GM19239 (cell line): Measurements from ENCODE around the gene HNF4A.
"Not testable (repeated sequence)": the region's sequence is repeated elsewhere in the genome, so short reads cannot be mapped to it uniquely, and the experiment has no call there.

Source experiments
- DNase-seq: peaks from one replicate; pipeline ENCODE4 v3.0.0; 2011; ENCODE audit warnings: low spot score; ENCODE audit not compliant: insufficient read length
- FAIRE-seq: peaks from 2 replicates; lab custom pipeline; 2011; peaks lifted over from hg19 to GRCh38; lab: Jason Lieb, UNC

The HNF4A gene

GRCh38 chr20:44355498-44356352 lies at the start of gene HNF4A:
Gene HNF4A, plus strand, starts transcription at chr20:44355699. Its CDS starts 106 bp downstream, at chr20:44355805.
- FAIRE-seq = no peak

GRCh38 chr20:44306927-44307326 lies 48.6 kb upstream of the HNF4A start:
- DNase-seq = no peak

More at GRCh38 chr20:44355498-44356352, at the start of gene HNF4A:
- no peak for DNase-seq

GRCh38 chr20:44309763-44310663 lies 45.5 kb upstream of the HNF4A start:
- DNase-seq = no peak
- FAIRE-seq = no peak

More at GRCh38 chr20:44306927-44307326, 48.6 kb upstream of the HNF4A start:
- FAIRE-seq = no peak

GRCh38 chr20:44310664-44311639 lies 44.5 kb upstream of the HNF4A start, which contains the start of gene FITM2:
Gene FITM2, minus strand, starts transcription at chr20:44311202. Its CDS starts 54 bp downstream, at chr20:44311148.
- peak; percentile 89 for FAIRE-seq
- peak; percentile 99 for DNase-seq

GRCh38 chr20:44314870-44315269 lies 40.6 kb upstream of the HNF4A start:
- FAIRE-seq (no peak), DNase-seq (no peak)

- no peak for FAIRE-seq
- DNase-seq = no peak
Measured at GRCh38 chr20:44319839-44320422, 35.6 kb upstream of the HNF4A start.

GRCh38 chr20:44324343-44324742 lies 31.2 kb upstream of the HNF4A start:
- FAIRE-seq (no peak), DNase-seq (no peak)

- no peak for DNase-seq
Measured at GRCh38 chr20:44326391-44327159, 28.9 kb upstream of the HNF4A start.

GRCh38 chr20:44327748-44328147 lies 27.8 kb upstream of the HNF4A start:
- FAIRE-seq = not testable (repeated sequence)

More at GRCh38 chr20:44326391-44327159, 28.9 kb upstream of the HNF4A start:
- FAIRE-seq = no peak

GRCh38 chr20:44328428-44328827 lies 27.1 kb upstream of the HNF4A start:
- DNase-seq (no peak), FAIRE-seq (no peak)

More at GRCh38 chr20:44327748-44328147, 27.8 kb upstream of the HNF4A start:
- DNase-seq = not testable (repeated sequence)

GRCh38 chr20:44331201-44331600 lies 24.3 kb upstream of the HNF4A start:
- DNase-seq = no peak
- no peak for FAIRE-seq

GRCh38 chr20:44334306-44334705 lies 21.2 kb upstream of the HNF4A start:
- FAIRE-seq (no peak), DNase-seq (no peak)

GRCh38 chr20:44334709-44335108 lies 20.8 kb upstream of the HNF4A start:
- FAIRE-seq = no peak
- DNase-seq = no peak

- DNase-seq = no peak
- FAIRE-seq = no peak
Measured at GRCh38 chr20:44335675-44336074, 19.8 kb upstream of the HNF4A start.

GRCh38 chr20:44336086-44336485 lies 19.4 kb upstream of the HNF4A start:
- FAIRE-seq = no peak
- no peak for DNase-seq

- no peak for DNase-seq
- FAIRE-seq = no peak
Measured at GRCh38 chr20:44336725-44337380, 18.6 kb upstream of the HNF4A start, which contains the start of gene R3HDML. Gene R3HDML, plus strand, starts transcription at chr20:44337043. Its CDS starts 115 bp downstream, at chr20:44337158.

GRCh38 chr20:44342248-44342647 lies 13.3 kb upstream of the HNF4A start:
- DNase-seq (no peak), FAIRE-seq (no peak)

- DNase-seq (no peak), FAIRE-seq (no peak)
Measured at GRCh38 chr20:44343162-44343675, 12.3 kb upstream of the HNF4A start.
